Activated B cell treated with CpG ODN at 0.5 μM for 24 hours (primary cell): ENCODE measurements around the gene TMEM267. TPM values are rescaled to one million over a fixed set of nuclear protein-coding genes. Genes with fewer than 3 reads are reported as not detected.

Experiments used
- ATAC-seq: fragments of 200-7000 bp; cut with Tn5 transposase; one replicate; pipeline ENCODE4 v1.10.0; 2021; ENCODE audit warnings: low read depth, mild to moderate bottlenecking, moderate library complexity
- CTCF ChIA-PET: fragments of 350-600 bp; sonication (Branson Sonifier 250); formaldehyde crosslinking; loops from one replicate; lab custom pipeline; 2021; ENCODE audit warnings: antibody characterized with exemption; lab: Charles Lee
- POLR2A ChIA-PET: fragments of 350-600 bp; sonication (Branson Sonifier 250); formaldehyde crosslinking; loops from one replicate; lab custom pipeline; 2021; ENCODE audit warnings: antibody characterized with exemption; lab: Charles Lee
- DNase-seq: peaks from one replicate; pipeline ENCODE4 v3.0.0; 2022
- H3K27ac Mint-ChIP-seq: one replicate; pipeline ENCODE4 v1.8.0; 2020; ENCODE audit warnings: mixed read lengths
- H3K27me3 Mint-ChIP-seq: one replicate; pipeline ENCODE4 v1.8.0; 2021; ENCODE audit warnings: mixed read lengths
- H3K36me3 Mint-ChIP-seq: one replicate; pipeline ENCODE4 v1.8.0; 2021; ENCODE audit warnings: low read depth, mixed read lengths
- H3K4me1 Mint-ChIP-seq: one replicate; pipeline ENCODE4 v1.8.0; 2021; ENCODE audit warnings: mixed read lengths
- H3K4me3 Mint-ChIP-seq: one replicate; pipeline ENCODE4 v1.8.0; 2020; ENCODE audit warnings: mild to moderate bottlenecking, mixed read lengths
- H3K9me3 Mint-ChIP-seq: one replicate; pipeline ENCODE4 v1.8.0; 2020; ENCODE audit warnings: mixed read lengths
- CTCF ChIP-seq: fragments of 200-600 bp; IDR thresholded peaks from one replicate; pipeline ENCODE4 v1.8.0; 2022; ENCODE audit warnings: antibody characterized with exemption, mild to moderate bottlenecking
- intact Hi-C: fragments of 100-400 bp; cut with micrococcal nuclease; formaldehyde crosslinking; loops from one replicate; pipeline ENCODE4 v1.15.1; 2024
- total RNA-seq: library from RNA; stranded (reverse); gene quantifications from 2 replicates; pipeline ENCODE4 v1.2.3, GENCODE V29; 2022

The TMEM267 gene
- total RNA-seq, 1 donor from 2014 or later, result 15.2 TPM

- no peak for TF ChIP-seq CTCF
- H3K4me3 Mint-ChIP-seq, result no peak overlapping the region
- H3K9me3 Mint-ChIP-seq, result no peaks in the 10 kb centered on the region
- H3K27me3 Mint-ChIP-seq, result no peaks in the 10 kb centered on the region
- no peaks in the 10 kb centered on the region for H3K36me3 Mint-ChIP-seq
- ChIA-PET POLR2A (no interaction called here), CTCF (no interaction called here)
- intact Hi-C loops, result no loop called here
- no peak for DNase-seq
- no peaks in the 10 kb centered on the region for H3K4me1 Mint-ChIP-seq
- ATAC-seq, result no peak
- no peak overlapping the region for H3K27ac Mint-ChIP-seq
Observed at GRCh38 chr5:43422143-43422542, 61.5 kb downstream of the TMEM267 start.

- TF ChIP-seq CTCF, result no peak
- no peaks in the 10 kb centered on the region for H3K27me3 Mint-ChIP-seq
- intact Hi-C loops, result no loop called here
- no peaks in the 10 kb centered on the region for H3K36me3 Mint-ChIP-seq
- no peak overlapping the region for H3K27ac Mint-ChIP-seq
- ATAC-seq (no peak), DNase-seq (no peak)
- ChIA-PET CTCF (no interaction called here), POLR2A (no interaction called here)
- H3K4me3 Mint-ChIP-seq, result no peak overlapping the region
- no peaks in the 10 kb centered on the region for H3K9me3 Mint-ChIP-seq
- H3K4me1 Mint-ChIP-seq, result no peaks in the 10 kb centered on the region
Observed at GRCh38 chr5:43421450-43422133, 62.1 kb downstream of the TMEM267 start.

- no peaks in the 10 kb centered on the region for H3K9me3 Mint-ChIP-seq
- no peak overlapping the region for H3K27ac Mint-ChIP-seq
- CTCF ChIA-PET, result no interaction called here
- no peaks in the 10 kb centered on the region for H3K36me3 Mint-ChIP-seq
- H3K4me3 Mint-ChIP-seq, result no peak overlapping the region
- intact Hi-C loops, result no loop called here
- TF ChIP-seq CTCF, result no peak
- H3K27me3 Mint-ChIP-seq, result no peaks in the 10 kb centered on the region
- no peak for DNase-seq
- no peaks in the 10 kb centered on the region for H3K4me1 Mint-ChIP-seq
- ATAC-seq, result no peak
- POLR2A ChIA-PET, result no interaction called here
Observed at GRCh38 chr5:43420241-43420640, 63.4 kb downstream of the TMEM267 start.

GRCh38 chr5:43418561-43418960, 65.1 kb downstream of the TMEM267 start:
- CTCF ChIA-PET, result no interaction called here
- TF ChIP-seq CTCF, result no peak
- intact Hi-C loops, result no loop called here

GRCh38 chr5:43416803-43417394, 66.8 kb downstream of the TMEM267 start:
- intact Hi-C loops, result no loop called here
- Mint-ChIP-seq H3K27me3 (no peaks in the 10 kb centered on the region), H3K9me3 (no peaks in the 10 kb centered on the region), H3K4me1 (no peaks in the 10 kb centered on the region), H3K4me3 (no peak overlapping the region), H3K36me3 (no peaks in the 10 kb centered on the region), H3K27ac (no peak overlapping the region)
- POLR2A ChIA-PET, result no interaction called here
- no peak for TF ChIP-seq CTCF
- DNase-seq, result no peak
- CTCF ChIA-PET, result no interaction called here
- ATAC-seq, result no peak

More at GRCh38 chr5:43418561-43418960, 65.1 kb downstream of the TMEM267 start:
- DNase-seq (no peak), ATAC-seq (no peak)
- Mint-ChIP-seq H3K27ac (no peak overlapping the region), H3K4me3 (no peak overlapping the region), H3K4me1 (no peaks in the 10 kb centered on the region), H3K27me3 (no peaks in the 10 kb centered on the region), H3K36me3 (no peaks in the 10 kb centered on the region), H3K9me3 (no peaks in the 10 kb centered on the region)
- POLR2A ChIA-PET, result no interaction called here
